HL-60 (cell line): ENCODE results near the gene HCLS1.

ENCODE experiments used
- DNase-seq, 2 experiments: peaks; one replicate each; pipeline ENCODE4 v3.0.0-alpha.2; 2010 to 2020; ENCODE audit warnings: low read depth in 1 of 2, low spot score in 1 of 2
- H3K27ac ChIP-seq: fragments of 250-450 bp; sonication (Bioruptor Pico); replicated peaks from 2 replicates; pipeline ENCODE4 v1.5.1; 2020; ENCODE audit warnings: mild to moderate bottlenecking, moderate library complexity
- H3K27me3 ChIP-seq: fragments of 250-450 bp; sonication (Bioruptor Pico); 2 replicates; pipeline ENCODE4 v1.5.1; 2021; ENCODE audit warnings: mild to moderate bottlenecking, moderate library complexity; ENCODE audit not compliant: insufficient read depth, poor library complexity, severe bottlenecking
- H3K4me3 ChIP-seq: replicated peaks from 2 replicates; pipeline ENCODE4 v1.5.1; 2011; ENCODE audit warnings: mild to moderate bottlenecking, control low read depth, low read length; ENCODE audit not compliant: insufficient read depth
- GABPA ChIP-seq: IDR thresholded peaks from 2 replicates; pipeline ENCODE4 v1.6.1; 2012; ENCODE audit warnings: low read depth
- POLR2AphosphoS5 ChIP-seq: IDR thresholded peaks from 2 replicates; pipeline ENCODE4 v1.6.1; 2012; ENCODE audit warnings: low read depth
- SPI1 ChIP-seq: IDR thresholded peaks from 2 replicates; pipeline ENCODE4 v1.6.1; 2012; ENCODE audit warnings: low read depth, mild to moderate bottlenecking, borderline replicate concordance
- TF ChIP-seq, protein P1 (sequence below): IDR thresholded peaks from one replicate; pipeline ENCODE4 v1.5.1; 2011; ENCODE audit warnings: low read length, control low read depth, inconsistent platforms; ENCODE audit not compliant: insufficient read depth
- TF ChIP-seq, protein P2 (sequence below): IDR thresholded peaks from 2 replicates; pipeline ENCODE4 v1.6.1; 2012; ENCODE audit warnings: low read depth; ENCODE audit not compliant: insufficient replicate concordance

HCLS1 gene

DNA sequence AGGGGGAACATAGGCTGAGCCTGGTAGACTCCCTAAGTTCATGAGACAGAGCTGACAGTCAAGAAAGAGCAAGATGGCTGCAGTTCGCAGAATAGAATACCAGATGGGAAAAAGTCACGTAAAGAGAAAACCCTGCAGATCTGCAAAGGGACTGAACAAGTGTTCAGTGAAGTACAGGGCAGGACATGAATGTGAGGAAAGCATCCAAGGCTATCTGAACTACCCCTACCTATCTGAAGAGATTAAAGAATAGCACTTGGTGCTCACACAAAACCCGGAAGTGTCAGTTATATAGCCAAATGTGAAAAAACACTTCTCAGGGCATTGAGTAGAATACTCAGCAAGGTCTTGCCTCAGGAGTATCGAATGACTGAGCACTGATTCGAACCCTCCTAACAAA lies 44.8 kb upstream of the HCLS1 start:
- TF ChIP-seq, protein P1, sequence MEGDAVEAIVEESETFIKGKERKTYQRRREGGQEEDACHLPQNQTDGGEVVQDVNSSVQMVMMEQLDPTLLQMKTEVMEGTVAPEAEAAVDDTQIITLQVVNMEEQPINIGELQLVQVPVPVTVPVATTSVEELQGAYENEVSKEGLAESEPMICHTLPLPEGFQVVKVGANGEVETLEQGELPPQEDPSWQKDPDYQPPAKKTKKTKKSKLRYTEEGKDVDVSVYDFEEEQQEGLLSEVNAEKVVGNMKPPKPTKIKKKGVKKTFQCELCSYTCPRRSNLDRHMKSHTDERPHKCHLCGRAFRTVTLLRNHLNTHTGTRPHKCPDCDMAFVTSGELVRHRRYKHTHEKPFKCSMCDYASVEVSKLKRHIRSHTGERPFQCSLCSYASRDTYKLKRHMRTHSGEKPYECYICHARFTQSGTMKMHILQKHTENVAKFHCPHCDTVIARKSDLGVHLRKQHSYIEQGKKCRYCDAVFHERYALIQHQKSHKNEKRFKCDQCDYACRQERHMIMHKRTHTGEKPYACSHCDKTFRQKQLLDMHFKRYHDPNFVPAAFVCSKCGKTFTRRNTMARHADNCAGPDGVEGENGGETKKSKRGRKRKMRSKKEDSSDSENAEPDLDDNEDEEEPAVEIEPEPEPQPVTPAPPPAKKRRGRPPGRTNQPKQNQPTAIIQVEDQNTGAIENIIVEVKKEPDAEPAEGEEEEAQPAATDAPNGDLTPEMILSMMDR = no peak
- TF ChIP-seq GABPA (no peak), POLR2AphosphoS5 (no peak), SPI1 (no peak)
- TF ChIP-seq, protein P2, sequence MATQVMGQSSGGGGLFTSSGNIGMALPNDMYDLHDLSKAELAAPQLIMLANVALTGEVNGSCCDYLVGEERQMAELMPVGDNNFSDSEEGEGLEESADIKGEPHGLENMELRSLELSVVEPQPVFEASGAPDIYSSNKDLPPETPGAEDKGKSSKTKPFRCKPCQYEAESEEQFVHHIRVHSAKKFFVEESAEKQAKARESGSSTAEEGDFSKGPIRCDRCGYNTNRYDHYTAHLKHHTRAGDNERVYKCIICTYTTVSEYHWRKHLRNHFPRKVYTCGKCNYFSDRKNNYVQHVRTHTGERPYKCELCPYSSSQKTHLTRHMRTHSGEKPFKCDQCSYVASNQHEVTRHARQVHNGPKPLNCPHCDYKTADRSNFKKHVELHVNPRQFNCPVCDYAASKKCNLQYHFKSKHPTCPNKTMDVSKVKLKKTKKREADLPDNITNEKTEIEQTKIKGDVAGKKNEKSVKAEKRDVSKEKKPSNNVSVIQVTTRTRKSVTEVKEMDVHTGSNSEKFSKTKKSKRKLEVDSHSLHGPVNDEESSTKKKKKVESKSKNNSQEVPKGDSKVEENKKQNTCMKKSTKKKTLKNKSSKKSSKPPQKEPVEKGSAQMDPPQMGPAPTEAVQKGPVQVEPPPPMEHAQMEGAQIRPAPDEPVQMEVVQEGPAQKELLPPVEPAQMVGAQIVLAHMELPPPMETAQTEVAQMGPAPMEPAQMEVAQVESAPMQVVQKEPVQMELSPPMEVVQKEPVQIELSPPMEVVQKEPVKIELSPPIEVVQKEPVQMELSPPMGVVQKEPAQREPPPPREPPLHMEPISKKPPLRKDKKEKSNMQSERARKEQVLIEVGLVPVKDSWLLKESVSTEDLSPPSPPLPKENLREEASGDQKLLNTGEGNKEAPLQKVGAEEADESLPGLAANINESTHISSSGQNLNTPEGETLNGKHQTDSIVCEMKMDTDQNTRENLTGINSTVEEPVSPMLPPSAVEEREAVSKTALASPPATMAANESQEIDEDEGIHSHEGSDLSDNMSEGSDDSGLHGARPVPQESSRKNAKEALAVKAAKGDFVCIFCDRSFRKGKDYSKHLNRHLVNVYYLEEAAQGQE = no peak
- DNase-seq = no peak
- no peak overlapping the region for H3K27ac ChIP-seq
- no peak overlapping the region for H3K4me3 ChIP-seq
- H3K27me3 ChIP-seq = no peaks in the 10 kb centered on the region

DNA sequence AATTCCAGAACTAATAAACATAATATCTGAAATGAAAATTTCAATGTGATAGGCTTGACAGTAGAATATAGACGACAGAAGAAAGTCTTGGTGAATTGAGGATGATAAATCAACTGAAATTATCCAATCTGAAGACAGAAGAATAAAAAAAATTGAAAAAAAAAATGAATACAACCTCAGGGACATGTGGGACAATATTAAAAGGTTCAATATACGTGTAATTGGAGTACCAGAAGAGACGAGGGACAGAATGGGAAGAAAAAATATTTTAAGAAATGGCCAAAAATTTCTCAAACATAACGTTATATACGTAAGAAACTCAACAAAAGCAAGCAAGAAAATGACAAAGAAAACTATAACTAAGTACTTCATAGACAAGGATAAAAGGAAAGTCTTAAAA lies 43.3 kb upstream of the HCLS1 start:
- Histone ChIP-seq H3K27ac (no peak overlapping the region), H3K27me3 (no peaks in the 10 kb centered on the region), H3K4me3 (no peak overlapping the region)
- DNase-seq = no peak
- TF ChIP-seq, protein P1 = no peak
- no peak for TF ChIP-seq GABPA
- TF ChIP-seq, protein P2 = no peak
- no peak for TF ChIP-seq POLR2AphosphoS5

DNA sequence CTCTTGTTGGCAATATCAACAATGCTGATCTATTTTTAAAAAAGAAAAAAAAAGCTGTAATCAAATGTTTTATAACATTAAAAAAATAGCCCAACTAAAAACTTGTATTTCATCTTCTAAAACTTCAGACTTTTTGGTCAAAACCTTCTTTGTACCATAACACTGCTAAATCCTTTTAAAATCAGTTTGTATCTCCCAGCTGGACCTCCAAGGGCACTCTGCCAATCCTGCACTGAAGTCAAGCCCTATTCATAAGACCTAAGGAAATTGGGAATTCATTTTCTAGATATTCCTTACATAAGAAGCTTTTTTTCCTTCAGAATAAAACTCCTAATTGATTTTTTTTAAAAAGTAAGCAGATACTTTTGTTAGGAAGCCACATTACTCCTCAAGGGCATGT lies 38.2 kb upstream of the HCLS1 start:
- no peak for DNase-seq
- Histone ChIP-seq H3K27ac (no peak overlapping the region), H3K4me3 (no peak overlapping the region), H3K27me3 (no peaks in the 10 kb centered on the region)
- TF ChIP-seq, protein P2 = no peak

DNA sequence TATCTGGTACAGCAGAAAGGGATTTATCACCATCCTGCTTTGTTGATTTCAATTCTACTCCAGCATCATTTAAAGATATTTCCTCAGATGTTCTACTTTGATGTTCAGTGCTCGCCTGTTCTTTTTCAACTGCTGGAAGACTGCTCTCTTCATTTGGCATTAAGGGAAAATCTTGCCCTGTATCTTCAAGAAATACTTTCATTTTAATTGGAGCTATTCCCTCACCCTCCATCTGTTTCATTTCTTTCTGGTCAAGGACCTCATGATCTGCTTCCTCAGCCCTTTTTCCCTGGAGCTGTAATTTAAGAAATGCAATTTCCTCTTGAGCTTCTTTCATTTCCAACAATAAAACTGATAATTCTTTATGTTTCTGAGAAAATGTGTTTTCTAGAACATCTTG lies 37.8 kb upstream of the HCLS1 start:
- H3K4me3 ChIP-seq = no peak overlapping the region
- no peak for DNase-seq
- H3K27ac ChIP-seq = no peak overlapping the region
- H3K27me3 ChIP-seq = no peaks in the 10 kb centered on the region
- TF ChIP-seq, protein P2 = no peak
- TF ChIP-seq, protein P1 = no peak
- TF ChIP-seq SPI1 (no peak), GABPA (no peak), POLR2AphosphoS5 (no peak)
